ENCODE results near the gene NRG3.

DNA sequence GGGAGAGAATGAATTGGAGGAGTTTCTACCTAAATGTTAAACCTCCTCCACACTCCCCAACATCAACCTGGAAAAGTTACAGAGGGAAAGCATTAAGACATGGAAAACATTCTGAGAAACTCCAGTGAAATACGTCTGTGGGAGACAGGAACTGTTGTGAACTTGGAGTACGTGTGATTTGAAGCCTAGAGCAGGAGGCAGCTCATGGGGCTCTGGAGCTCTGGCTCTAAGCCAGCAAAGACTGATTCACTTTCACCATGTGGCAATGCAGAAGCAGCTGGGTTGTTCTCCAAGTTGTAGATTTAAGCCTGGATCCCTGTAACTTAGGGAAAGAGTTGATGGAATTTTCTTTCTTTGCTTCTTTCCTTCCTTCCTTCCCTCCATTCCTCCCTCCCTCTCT, 503.2 kb downstream of the NRG3 start:
- TF ChIP-seq, protein P1, sequence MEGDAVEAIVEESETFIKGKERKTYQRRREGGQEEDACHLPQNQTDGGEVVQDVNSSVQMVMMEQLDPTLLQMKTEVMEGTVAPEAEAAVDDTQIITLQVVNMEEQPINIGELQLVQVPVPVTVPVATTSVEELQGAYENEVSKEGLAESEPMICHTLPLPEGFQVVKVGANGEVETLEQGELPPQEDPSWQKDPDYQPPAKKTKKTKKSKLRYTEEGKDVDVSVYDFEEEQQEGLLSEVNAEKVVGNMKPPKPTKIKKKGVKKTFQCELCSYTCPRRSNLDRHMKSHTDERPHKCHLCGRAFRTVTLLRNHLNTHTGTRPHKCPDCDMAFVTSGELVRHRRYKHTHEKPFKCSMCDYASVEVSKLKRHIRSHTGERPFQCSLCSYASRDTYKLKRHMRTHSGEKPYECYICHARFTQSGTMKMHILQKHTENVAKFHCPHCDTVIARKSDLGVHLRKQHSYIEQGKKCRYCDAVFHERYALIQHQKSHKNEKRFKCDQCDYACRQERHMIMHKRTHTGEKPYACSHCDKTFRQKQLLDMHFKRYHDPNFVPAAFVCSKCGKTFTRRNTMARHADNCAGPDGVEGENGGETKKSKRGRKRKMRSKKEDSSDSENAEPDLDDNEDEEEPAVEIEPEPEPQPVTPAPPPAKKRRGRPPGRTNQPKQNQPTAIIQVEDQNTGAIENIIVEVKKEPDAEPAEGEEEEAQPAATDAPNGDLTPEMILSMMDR (IDR thresholded peaks at IDR 0.05; ENCODE audit: low read length): no peak
- no peak for TF ChIP-seq EZH2 (IDR thresholded peaks at IDR 0.05; ENCODE audit: borderline replicate concordance, low read length)
